Neuronal stem cell (in vitro differentiated cells): Measurements from ENCODE around the gene TIMP3.

ENCODE experiments used
- DNase-seq: peaks from one replicate; pipeline ENCODE4 v3.0.0-alpha.2; 2013; ENCODE audit warnings: low spot score
- H2AFZ ChIP-seq: one replicate; pipeline ENCODE4 v1.6.1; 2013; ENCODE audit warnings: mild to moderate bottlenecking, low read length, inconsistent platforms
- H2AK5ac ChIP-seq: 2 replicates; pipeline ENCODE4 v1.6.1; 2013; ENCODE audit warnings: low read depth, mild to moderate bottlenecking, inconsistent platforms, low read length, moderate library complexity, mixed read lengths
- H2BK120ac ChIP-seq: 2 replicates; pipeline ENCODE4 v1.6.1; 2013; ENCODE audit warnings: low read depth, mild to moderate bottlenecking, inconsistent platforms, low read length, moderate library complexity, mixed read lengths
- H2BK12ac ChIP-seq: one replicate; pipeline ENCODE4 v1.6.1; 2013; ENCODE audit warnings: low read length, inconsistent platforms
- H2BK15ac ChIP-seq: 2 replicates; pipeline ENCODE4 v1.6.1; 2013; ENCODE audit warnings: mild to moderate bottlenecking, low read length, inconsistent platforms, mixed read lengths
- H2BK5ac ChIP-seq: one replicate; pipeline ENCODE4 v1.6.1; 2013; ENCODE audit warnings: inconsistent platforms, mild to moderate bottlenecking, low read length, moderate library complexity
- H3K14ac ChIP-seq: one replicate; pipeline ENCODE4 v1.6.1; 2013; ENCODE audit warnings: low read length, inconsistent platforms
- H3K18ac ChIP-seq: 2 replicates; pipeline ENCODE4 v1.6.1; 2013; ENCODE audit warnings: low read length, inconsistent platforms
- H3K23ac ChIP-seq: 2 replicates; pipeline ENCODE4 v1.6.1; 2013; ENCODE audit warnings: low read depth, mild to moderate bottlenecking, mixed read lengths, low read length, inconsistent platforms; ENCODE audit not compliant: poor library complexity
- H3K27ac ChIP-seq: replicated peaks from 3 replicates; pipeline ENCODE4 v1.5.1; 2013; ENCODE audit warnings: low read length, inconsistent platforms
- H3K27me3 ChIP-seq, 3 experiments: 2 replicates each; pipeline ENCODE4 v1.6.1; 2013; ENCODE audit warnings: low read length in 3 of 3, mild to moderate bottlenecking in 2 of 3, inconsistent platforms in 1 of 3, low read depth in 1 of 3, mixed read lengths in 1 of 3, moderate library complexity in 1 of 3; ENCODE audit not compliant: control insufficient read depth in 3 of 3, insufficient read depth in 3 of 3
- H3K36me3 ChIP-seq, 2 donors: replicated peaks in 1 of 2; 2 replicates each; pipeline ENCODE4 v1.6.1; 2013; ENCODE audit warnings: low read length in 2 of 2; ENCODE audit not compliant: control insufficient read depth in 2 of 2, insufficient read depth in 2 of 2
- H3K4ac ChIP-seq: 2 replicates; pipeline ENCODE4 v1.6.1; 2013; ENCODE audit warnings: inconsistent platforms, mild to moderate bottlenecking, low read length, moderate library complexity
- H3K4me1 ChIP-seq, 2 donors: 1 replicate in 1 of 2; 2 replicates in 1 of 2; pipeline ENCODE4 v1.6.1; 2013; ENCODE audit warnings: low read length in 2 of 2, low read depth in 1 of 2; ENCODE audit not compliant: control insufficient read depth in 2 of 2, insufficient read depth in 1 of 2
- H3K4me2 ChIP-seq: one replicate; pipeline ENCODE4 v1.6.1; 2013; ENCODE audit warnings: mild to moderate bottlenecking, low read length, inconsistent platforms; ENCODE audit not compliant: insufficient read depth, poor library complexity, severe bottlenecking
- H3K4me3 ChIP-seq, 2 donors: 2 replicates each; pipeline ENCODE4 v1.5.1; 2013; ENCODE audit warnings: low read length in 2 of 2, mild to moderate bottlenecking in 2 of 2, inconsistent platforms in 1 of 2, moderate library complexity in 1 of 2
- H3K79me1 ChIP-seq: one replicate; pipeline ENCODE4 v1.6.1; 2013; ENCODE audit warnings: low read depth, mild to moderate bottlenecking, inconsistent platforms, low read length, moderate library complexity
- H3K9ac ChIP-seq: one replicate; pipeline ENCODE4 v1.6.1; 2013; ENCODE audit warnings: mild to moderate bottlenecking, low read depth, low read length, inconsistent platforms; ENCODE audit not compliant: poor library complexity
- H3K9me3 ChIP-seq, 2 donors: replicated peaks in 1 of 2; 2 replicates each; pipeline versions ENCODE3 to v1.6.1; 2013; ENCODE audit warnings: low read length in 2 of 2, mild to moderate bottlenecking in 2 of 2, inconsistent platforms in 1 of 2, low read depth in 1 of 2, mixed read lengths in 1 of 2, moderate library complexity in 1 of 2; ENCODE audit not compliant: control insufficient read depth in 2 of 2, insufficient read depth in 1 of 2
- H4K8ac ChIP-seq: one replicate; pipeline ENCODE4 v1.6.1; 2013; ENCODE audit warnings: low read depth, mild to moderate bottlenecking, inconsistent platforms, low read length, moderate library complexity
- H4K91ac ChIP-seq: one replicate; pipeline ENCODE4 v1.6.1; 2013; ENCODE audit warnings: low read length, low read depth, mild to moderate bottlenecking, inconsistent platforms; ENCODE audit not compliant: poor library complexity
- WGBS, 2 donors: extraction: QIAGEN DNeasy Blood & Tissue Kit; methylation state at CpG; one replicate each; pipeline ENCODE4 v1.1.7; 2013; ENCODE audit warnings: missing lambda C conversion rate in 2 of 2, mixed read lengths in 1 of 2; ENCODE audit not compliant: insufficient read length in 2 of 2, insufficient replicate concordance in 1 of 2; ENCODE audit errors: extremely low coverage in 2 of 2; 5-methylcytosine and 5-hydroxymethylcytosine counted together

TIMP3 gene

GRCh38 chr22:32760815-32761214 is 40.7 kb upstream of the TIMP3 start:
- Histone ChIP-seq H3K14ac (no peak overlapping the region), H3K18ac (no peak overlapping the region), H2BK120ac (no peak overlapping the region), H3K4ac (no peak overlapping the region), H3K9ac (no peak overlapping the region), H3K79me1 (no peaks in the 10 kb centered on the region), H4K8ac (no peak overlapping the region), H3K4me2 (no peak overlapping the region), H2AFZ (no peak overlapping the region), H3K27ac (no peak overlapping the region), H2BK15ac (no peak overlapping the region), H3K36me3 (no peaks in the 10 kb centered on the region), H2BK5ac (no peak overlapping the region), H3K27me3 (no peaks in the 10 kb centered on the region), H3K9me3 (no peaks in the 10 kb centered on the region), H4K91ac (no peak overlapping the region), H3K23ac (no peak overlapping the region), H2AK5ac (no peak overlapping the region), H3K4me1 (peaks cover 0 to 3% of the 10 kb centered on the region in 2 donors), H3K4me3 (no peak overlapping the region), H2BK12ac (no peak overlapping the region)
- DNase-seq: no peak
- WGBS, 2 donors: no CpG with 5 or more reads among the region's 4 CpGs

GRCh38 chr22:32761251-32761903 is 40.1 kb upstream of the TIMP3 start:
- DNase-seq: no peak
- Histone ChIP-seq H3K4me2 (no peak overlapping the region), H3K9ac (no peak overlapping the region), H3K4me1 (peaks cover 0 to 3% of the 10 kb centered on the region in 2 donors), H3K18ac (no peak overlapping the region), H2BK120ac (no peak overlapping the region), H2BK12ac (no peak overlapping the region), H4K8ac (no peak overlapping the region), H2AK5ac (no peak overlapping the region), H2BK5ac (peak overlapping the region; percentile 6), H3K27ac (no peak overlapping the region), H3K23ac (no peak overlapping the region), H3K27me3 (no peaks in the 10 kb centered on the region), H3K4me3 (no peak overlapping the region), H3K4ac (no peak overlapping the region), H4K91ac (no peak overlapping the region), H2BK15ac (peak overlapping the region; percentile 85), H2AFZ (no peak overlapping the region), H3K14ac (no peak overlapping the region), H3K9me3 (no peaks in the 10 kb centered on the region), H3K36me3 (no peaks in the 10 kb centered on the region), H3K79me1 (no peaks in the 10 kb centered on the region)
- WGBS, 2 donors: no CpG with 5 or more reads among the region's 9 CpGs

GRCh38 chr22:32764330-32765131 is 37.0 kb upstream of the TIMP3 start:
- no peak for DNase-seq

GRCh38 chr22:32765132-32765618 is 36.3 kb upstream of the TIMP3 start:
- Histone ChIP-seq H2BK120ac (no peak overlapping the region), H4K8ac (no peak overlapping the region), H3K27me3 (no peaks in the 10 kb centered on the region), H3K4ac (no peak overlapping the region), H3K4me3 (no peak overlapping the region), H3K4me1 (peaks cover 0 to 3% of the 10 kb centered on the region in 2 donors), H3K36me3 (no peaks in the 10 kb centered on the region), H3K18ac (no peak overlapping the region), H2BK5ac (peak overlapping the region; percentile 10), H3K79me1 (no peaks in the 10 kb centered on the region), H4K91ac (no peak overlapping the region), H2AK5ac (no peak overlapping the region), H2AFZ (peak overlapping the region; percentile 14), H3K4me2 (no peak overlapping the region), H3K14ac (no peak overlapping the region), H3K9ac (no peak overlapping the region), H2BK12ac (no peak overlapping the region), H3K27ac (no peak overlapping the region), H3K23ac (no peak overlapping the region), H3K9me3 (no peaks in the 10 kb centered on the region), H2BK15ac (no peak overlapping the region)
- no CpG with 5 or more reads among the region's 12 CpGs for WGBS, 2 donors
- no peak for DNase-seq

More at GRCh38 chr22:32764330-32765131, 37.0 kb upstream of the TIMP3 start:
- Histone ChIP-seq H3K27ac (no peak overlapping the region), H3K79me1 (no peaks in the 10 kb centered on the region), H3K18ac (peak overlapping the region; percentile 48), H4K91ac (no peak overlapping the region), H3K14ac (peak overlapping the region; percentile 15), H3K27me3 (no peaks in the 10 kb centered on the region), H3K4me1 (peaks cover 0 to 3% of the 10 kb centered on the region in 2 donors), H3K9ac (no peak overlapping the region), H3K4ac (no peak overlapping the region), H3K4me3 (no peak overlapping the region), H3K4me2 (no peak overlapping the region), H2BK120ac (no peak overlapping the region), H4K8ac (no peak overlapping the region), H2AFZ (peak overlapping the region; percentile 14), H3K23ac (peak overlapping the region; percentile 23), H3K9me3 (no peaks in the 10 kb centered on the region), H3K36me3 (no peaks in the 10 kb centered on the region), H2BK12ac (peak overlapping the region; percentile 60), H2AK5ac (peak overlapping the region; percentile 39), H2BK15ac (no peak overlapping the region), H2BK5ac (no peak overlapping the region)
- no CpG with 5 or more reads among the region's 16 CpGs for WGBS, 2 donors
